HG03025 (cell line): ENCODE results near the gene ZNF273.
"Not testable (repeated sequence)": the region's sequence is repeated elsewhere in the genome, so short reads cannot be mapped to it uniquely, and the experiment has no call there.

ENCODE experiments used
- ATAC-seq: cut with Tn5 transposase; IDR thresholded peaks from one replicate; pipeline ENCODE4 v1.9.1; 2021; ENCODE audit warnings: mild to moderate bottlenecking, moderate library complexity; ENCODE audit not compliant: unreplicated experiment, low FRiP score

ZNF273 gene

DNA sequence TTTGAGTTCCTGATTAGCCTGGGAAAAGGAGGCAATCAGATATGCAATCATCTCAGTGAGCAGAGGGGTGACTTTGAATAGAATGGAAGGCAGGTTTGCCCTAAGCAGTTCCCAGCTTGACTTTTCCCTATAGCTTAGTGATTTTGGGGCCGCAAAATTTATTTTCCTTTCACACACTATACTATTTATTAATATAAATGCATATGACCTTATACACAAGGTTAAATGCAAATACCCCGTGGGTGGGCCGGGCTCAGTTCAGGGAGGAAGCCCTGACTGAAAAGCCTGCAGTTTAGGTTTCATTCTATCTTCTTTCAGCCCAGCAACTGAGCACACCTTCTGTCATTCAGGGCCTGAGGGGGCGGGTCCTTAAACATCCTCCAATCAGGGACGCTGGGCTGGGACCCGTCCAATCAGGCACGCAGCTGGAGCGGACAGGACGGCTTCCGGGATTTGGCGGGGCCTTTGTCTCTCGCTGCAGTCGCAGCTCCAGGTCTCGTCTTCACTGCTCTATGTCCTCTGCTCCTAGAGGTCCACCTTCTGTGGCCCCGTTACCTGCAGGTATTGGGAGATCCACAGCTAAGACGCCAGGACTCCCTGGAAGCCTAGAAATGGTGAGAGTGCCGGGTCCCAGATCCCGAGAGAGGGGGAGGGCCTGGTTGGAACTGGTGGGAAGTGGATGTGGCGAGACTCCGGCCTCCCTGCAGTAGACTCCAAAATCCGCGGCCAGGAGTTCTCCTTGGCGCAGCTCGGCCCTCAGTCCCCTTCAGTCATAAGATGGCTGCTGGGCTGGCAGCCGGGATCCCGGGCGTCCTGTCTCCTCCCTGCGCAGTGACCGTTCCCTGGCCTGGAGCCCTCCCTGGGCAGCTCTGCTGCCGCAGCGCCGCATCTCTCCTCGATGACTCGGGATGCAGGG is at the start of gene ZNF273:
Gene ZNF273, plus strand, starts transcription at position 468 of the 916 bp plus-strand sequence. Its CDS starts 45 bp downstream, at position 513.
- ATAC-seq: peak; percentile 99

DNA sequence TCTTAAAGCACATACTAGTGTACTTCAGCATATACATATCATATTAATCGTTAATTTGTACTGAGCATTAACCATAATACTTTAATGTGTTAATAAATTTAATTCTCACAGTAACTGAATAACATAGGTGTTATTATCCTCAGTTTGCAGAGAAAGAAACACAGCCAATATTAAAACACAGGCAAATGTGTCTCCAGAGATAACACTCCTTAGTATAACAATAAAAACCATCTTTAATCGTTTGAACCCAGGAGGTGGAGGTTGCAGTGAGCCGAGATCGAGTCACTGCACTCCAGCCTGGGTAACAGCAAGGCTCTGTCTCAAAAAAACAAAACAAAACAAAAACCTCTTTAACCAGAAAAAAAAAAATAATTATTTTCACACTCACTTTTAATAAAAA is 49.4 kb upstream of the ZNF273 start:
- ATAC-seq: no peak

DNA sequence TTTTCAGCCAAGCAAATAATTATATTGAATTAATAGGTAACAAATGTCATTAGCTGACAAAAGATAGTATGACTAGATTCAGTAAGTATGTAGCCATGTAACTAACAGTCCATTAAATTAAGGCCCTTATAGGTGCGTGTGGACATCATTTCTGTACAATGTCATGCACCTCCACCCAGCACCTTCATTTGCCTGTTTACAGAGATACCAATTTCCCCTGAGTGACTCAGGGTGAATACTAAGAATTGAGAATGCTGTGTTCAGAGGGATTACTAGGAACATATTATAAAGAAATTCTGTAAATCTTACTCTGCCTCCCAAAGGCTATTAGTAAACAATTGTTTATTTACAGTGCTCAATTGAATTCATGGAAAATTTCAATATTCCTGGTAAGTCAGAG is 48.1 kb upstream of the ZNF273 start:
- no peak for ATAC-seq

DNA sequence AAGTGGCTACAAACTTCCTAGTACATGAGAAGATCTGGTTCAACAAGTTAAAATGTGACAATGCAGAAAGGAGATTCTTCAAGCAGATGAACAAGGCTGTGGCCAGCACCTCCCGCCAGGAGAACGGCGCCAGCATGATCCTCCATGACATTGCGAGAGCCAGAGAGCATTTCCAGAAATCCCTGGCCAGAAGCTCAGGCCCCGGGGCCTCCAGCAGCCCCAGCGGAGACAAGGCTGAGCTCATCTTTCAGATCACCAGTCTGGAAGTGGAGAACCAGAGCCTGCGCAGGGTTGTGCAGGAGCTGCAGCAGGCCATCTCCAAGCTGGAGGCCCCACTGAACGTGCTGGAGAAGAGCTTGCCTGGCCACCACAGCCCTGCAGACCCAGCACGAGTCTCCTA is 40.1 kb upstream of the ZNF273 start:
- no peak for ATAC-seq

DNA sequence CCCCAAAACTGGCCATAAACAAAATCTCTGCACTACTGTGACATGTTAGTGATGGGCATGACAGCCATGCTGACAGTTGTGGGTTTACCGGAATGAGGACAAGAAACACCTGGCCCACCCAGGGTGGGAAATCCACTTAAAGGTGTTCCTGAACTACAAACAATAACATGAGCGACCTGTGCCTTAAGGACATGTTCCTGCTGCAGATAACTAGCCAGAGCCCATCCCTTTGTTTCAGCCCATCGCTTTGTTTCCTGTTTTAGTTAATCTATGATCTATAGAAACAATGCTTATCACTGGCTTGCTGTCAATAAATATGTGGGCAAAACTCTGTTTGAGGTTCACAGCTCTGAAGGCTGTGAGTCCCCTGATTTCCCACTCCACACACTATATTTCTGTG is 39.5 kb upstream of the ZNF273 start:
- not testable (repeated sequence) for ATAC-seq

DNA sequence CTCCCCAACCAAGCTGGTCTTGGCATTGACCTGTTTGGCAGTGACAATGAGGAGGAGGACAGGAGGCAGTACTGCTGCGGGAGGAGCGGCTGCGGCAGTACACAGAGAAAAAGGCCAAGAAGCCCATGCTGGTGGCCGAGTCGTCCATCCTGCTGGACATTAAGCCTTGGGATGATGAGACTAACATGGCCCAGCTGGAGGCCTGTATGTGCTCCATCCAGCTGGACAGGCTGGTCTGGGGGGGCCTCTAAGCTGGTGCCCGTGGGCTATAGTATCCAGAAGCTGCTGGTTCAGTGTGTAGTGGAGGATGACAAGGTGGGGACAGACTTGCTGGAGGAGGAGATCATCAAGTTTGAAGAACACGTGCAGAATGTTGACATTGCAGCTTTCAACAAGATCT is 39.1 kb upstream of the ZNF273 start:
- no peak for ATAC-seq

DNA sequence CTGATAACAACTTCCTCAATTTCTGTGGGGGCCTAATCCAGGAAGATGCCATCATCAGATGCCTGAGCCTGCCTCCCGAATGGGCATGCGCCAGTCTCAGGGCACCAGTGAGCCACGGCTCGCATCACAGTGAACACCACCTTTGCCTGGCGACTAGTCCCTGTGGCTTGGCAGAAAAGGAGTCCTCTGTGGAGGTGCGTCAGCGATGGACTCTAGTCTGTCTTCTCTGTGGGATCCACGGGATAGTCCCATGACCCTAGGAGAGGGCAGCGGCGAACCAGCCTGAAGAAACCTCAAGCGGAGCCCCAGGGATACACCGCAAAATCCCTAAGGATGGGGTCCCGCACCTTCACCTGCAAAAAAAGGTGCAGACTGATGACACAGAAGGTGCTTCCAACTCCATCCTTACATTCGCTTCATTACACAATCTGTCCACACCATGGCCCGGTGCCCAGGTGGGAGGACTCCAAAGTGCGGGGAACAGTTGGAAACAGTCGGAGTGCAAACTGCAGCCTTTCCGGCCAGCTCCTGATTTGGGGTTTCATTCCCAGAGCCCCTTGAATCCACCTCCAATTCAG is 35.1 kb upstream of the ZNF273 start:
- ATAC-seq: no peak

DNA sequence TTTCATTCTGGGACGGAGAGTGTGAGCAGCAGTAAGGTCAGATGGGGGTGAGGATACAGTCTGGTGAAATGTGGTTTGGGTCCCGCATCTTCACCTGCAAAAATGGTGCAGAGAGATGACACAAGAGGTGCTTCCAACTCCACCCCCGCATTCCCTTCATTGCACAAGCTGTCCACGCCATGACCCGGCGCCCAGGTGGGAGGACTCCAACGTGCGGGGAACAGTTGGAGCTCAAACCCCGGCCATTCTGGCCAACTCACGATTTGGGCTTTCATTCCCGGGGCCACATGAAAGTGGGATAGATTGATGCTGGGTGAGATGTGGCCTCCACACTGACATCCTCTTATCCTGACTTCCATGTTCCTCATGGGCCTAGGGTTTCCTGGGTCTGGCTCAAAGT is 34.6 kb upstream of the ZNF273 start:
- no peak for ATAC-seq

DNA sequence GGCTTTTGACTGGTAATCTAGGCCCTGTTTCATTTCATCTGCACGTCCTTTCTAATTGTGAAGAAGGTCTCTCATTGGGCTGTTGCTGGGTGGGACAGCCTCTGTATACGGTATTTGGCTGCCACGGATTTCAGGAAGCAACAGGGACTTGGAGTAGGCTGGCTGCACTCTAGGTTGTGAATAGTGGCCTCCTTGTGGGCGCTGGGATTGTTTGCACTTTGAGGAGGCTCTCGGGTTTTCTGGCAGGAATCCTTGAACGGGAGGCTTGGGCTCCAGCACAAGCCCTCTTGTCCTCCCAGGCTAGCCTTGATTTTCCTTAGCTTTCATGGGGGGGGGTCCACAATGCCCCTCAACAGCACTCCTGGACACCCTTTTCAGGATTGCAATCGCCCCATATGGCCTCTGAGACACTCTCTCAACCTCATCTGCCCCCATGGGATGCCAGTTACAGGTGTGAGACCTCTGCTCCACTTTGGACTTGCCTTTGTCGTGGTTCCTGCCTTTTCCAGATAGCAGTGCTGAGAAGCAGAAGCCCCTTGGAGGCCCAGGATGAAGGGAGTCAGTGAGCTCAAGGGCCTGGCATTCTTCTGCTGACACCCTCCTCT is 33.9 kb upstream of the ZNF273 start:
- ATAC-seq: no peak

DNA sequence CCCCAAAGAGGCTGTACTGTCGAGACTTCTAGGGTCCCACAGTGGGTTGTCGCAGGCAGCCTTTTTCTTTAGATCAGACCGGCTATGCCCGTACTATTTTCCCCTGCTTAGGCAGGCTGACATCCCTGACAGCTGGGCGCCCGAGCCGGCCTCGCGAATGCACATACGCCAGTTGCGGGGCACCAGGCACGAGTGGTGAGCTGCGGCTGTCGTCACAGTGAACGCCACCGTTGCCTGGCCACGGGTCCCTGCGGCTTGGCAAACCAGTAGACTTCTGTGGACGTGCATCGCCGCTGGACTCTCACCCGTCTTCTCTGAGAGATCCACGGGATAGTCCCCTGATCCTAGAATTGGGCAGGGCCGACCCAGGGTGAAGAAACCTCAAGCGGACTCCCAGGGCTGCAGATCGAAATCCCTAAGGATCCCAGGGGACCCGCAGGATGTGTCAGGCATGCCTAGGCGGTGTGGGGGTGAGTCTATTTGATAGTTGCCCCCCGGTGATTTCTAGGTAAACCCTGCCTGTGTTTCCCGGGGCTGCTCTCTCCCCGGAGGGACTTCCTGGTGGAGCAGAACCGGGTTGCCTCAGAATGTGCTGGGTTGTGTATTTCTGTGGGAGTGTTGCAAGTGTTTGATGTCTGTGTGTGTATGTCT is 33.0 kb upstream of the ZNF273 start:
- ATAC-seq: no peak

DNA sequence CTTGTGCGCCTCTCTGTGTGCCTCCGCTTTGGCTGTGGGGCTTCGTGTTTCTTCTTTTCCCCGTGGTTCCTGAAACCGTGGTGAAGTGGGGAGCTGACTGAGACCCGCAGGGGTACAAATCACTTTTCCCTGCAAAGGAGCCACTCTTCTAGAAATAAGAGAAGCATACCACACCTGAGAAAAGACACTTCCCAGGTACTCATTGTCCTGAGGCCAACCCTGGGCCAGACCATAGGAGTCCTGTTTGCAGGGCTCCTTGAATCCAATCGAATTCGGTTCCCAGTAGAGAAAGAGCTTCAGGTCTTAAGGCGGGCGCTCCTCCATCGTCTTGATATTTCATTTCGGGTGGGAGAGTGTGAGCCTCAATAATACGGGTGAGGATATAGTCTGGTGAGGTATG is 32.4 kb upstream of the ZNF273 start:
- ATAC-seq: no peak

DNA sequence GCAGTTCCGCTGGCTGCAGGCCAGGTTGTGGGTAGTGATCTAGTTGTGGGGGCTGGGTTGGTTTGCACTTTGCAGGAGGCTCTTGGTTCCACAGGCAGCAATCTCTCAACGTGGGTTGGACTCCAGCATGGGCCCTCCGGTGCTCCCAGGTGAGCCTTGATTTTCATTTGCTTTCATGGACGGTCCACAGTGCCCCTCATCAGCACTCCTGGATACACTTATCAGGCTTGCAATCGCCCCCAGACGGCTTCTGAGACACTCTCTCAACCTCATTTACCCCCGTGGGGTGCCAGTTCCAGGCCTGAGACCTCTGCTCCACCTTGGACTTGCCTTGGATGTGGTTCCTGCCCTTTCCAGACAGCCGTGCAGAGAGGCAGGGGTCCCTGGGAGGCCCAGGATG is 31.3 kb upstream of the ZNF273 start:
- ATAC-seq: no peak

DNA sequence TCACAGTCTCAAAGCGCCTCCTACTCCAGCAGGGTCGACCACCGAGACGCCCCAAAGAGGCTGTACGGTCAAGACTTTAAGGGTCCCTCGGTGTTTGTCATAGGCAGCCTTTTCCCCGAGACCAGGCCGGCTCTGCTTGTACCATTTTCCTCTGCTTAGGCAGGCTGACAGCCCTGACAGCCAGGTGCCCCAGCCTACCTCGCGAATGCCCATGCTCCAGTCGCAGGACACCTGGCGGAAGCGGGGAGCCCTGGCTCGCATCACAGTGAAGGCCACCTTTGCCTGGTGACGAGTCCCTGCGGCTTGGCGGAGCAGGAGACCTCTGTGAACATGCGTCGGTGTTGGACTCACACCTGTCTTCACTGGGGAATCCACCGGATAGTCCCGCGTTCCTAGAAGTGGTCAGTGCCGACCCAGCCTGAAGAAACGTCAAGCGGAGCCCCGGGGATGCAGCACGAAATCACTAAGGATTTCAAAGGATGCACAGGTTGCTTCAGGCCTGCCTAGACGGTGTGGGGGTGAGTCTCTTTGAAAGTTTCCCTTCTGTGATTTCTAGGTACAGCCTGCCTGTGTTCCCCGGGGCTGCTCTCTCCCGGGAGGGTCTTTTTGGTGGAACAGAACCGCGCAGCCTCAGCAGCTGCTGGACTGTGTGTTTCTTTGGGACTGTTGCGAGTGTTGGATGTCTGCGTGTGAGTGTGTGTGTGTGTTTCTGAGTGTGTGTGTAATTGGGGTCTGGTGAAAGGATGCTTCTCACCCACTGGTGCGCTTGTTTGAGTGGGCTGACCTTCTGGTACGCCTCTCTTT is 30.5 kb upstream of the ZNF273 start:
- no peak for ATAC-seq

DNA sequence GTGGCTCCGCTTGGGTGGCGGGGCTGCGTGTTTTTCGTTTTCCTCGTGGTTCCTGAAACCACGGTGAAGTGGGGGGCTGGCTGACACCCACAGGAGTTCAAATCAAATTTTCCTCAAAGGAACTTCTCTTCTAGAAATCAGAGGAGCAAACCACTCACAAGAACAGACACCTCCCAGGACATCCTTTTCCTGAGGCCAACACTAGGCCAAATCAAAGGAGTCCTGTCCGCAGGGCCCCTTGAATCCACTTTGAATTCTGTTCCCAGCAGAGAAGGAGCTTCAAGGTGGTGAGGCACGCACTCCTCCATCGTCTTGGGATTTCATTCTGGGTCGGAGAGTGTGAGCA is 29.9 kb upstream of the ZNF273 start:
- ATAC-seq: no peak

DNA sequence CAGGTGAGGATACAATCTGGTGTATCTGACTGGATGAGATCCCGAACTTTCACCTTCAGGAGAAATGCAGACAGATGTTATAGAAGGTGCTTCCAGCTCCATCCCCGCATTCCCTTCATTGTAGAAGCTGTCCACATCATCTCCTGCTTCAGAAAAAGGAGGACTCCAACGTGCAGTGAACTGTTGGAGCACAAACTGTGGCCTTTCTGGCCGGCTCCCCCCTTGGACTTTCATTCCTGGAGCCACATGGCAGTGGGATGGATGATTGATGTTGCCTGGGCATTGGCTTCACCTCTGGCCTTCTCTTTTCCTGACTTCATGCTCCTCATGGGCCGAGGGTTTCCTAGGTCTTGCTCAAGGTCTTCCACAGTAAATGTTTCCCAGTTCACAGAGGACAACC is 29.6 kb upstream of the ZNF273 start:
- ATAC-seq: no peak

DNA sequence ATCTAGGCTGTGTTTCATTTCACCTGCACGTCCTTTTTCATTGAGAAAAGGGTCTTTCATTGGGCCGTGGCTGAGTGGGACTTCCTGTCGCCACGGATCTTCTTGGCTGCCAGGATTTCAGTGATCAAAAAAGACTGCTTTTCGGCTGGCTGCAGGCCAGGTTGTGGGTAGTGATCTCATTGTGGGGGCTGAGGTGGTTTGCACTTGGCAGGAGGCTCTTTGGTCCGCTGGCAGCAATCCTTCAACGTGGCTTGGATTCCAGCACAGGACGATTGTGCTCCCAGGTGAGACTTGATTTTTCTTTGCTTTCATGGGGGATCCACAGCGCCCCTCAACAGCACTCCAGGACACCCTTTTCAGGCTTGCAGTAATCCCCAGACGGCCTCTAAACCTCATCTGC is 29.0 kb upstream of the ZNF273 start:
- ATAC-seq: no peak

DNA sequence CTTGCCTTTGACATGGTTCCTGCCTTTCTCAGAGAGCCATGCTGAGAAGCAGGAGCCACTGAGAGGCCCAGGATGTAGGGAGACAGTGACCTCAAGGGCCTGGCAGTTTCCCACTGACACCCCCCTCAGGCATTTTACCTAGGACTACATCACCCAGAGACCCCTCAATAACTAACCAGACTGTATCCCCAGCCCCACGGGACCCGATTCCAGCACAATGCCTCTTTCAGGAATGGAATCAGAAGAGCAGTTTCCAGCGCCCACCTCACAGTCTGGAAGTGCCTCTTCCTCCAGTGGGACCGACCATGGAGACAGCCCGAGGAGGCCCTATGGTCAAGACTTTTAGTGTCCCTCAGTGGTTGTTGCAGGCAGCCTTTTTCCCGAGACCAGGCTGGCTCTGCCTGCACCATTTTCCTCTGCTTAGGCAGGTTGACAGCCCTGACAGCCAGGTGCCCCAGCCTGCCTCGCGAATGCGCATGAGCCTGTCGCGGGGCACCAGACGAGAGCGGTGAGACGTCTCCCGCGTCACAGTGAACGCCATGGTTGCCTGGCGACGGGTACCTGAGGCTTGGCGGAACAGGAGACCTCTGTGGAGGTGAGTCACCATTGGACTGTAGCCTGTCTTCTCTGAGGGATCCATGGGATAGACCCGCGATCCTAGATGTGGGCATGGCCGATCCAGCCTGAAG is 28.4 kb upstream of the ZNF273 start:
- ATAC-seq: no peak

DNA sequence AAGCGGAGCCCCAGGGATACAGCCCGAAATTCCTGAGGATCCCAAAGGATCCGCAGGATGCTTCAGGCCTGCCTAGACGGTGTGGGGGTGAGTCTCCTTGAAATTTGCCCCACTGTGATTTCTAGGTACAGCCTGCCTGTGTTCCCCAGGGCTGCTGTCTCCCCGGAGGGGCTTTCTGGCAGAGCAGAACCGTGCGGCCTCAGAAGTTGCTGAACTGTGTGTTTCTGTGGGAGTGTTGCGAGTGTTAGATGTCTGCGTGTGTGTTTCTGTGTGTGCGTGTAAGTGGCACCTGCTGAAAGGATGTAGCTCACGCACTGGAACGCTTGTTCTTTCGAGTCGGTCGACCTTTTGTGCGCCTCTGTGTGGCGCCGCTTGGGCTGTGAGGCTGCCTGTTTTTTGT is 27.8 kb upstream of the ZNF273 start:
- ATAC-seq: no peak

DNA sequence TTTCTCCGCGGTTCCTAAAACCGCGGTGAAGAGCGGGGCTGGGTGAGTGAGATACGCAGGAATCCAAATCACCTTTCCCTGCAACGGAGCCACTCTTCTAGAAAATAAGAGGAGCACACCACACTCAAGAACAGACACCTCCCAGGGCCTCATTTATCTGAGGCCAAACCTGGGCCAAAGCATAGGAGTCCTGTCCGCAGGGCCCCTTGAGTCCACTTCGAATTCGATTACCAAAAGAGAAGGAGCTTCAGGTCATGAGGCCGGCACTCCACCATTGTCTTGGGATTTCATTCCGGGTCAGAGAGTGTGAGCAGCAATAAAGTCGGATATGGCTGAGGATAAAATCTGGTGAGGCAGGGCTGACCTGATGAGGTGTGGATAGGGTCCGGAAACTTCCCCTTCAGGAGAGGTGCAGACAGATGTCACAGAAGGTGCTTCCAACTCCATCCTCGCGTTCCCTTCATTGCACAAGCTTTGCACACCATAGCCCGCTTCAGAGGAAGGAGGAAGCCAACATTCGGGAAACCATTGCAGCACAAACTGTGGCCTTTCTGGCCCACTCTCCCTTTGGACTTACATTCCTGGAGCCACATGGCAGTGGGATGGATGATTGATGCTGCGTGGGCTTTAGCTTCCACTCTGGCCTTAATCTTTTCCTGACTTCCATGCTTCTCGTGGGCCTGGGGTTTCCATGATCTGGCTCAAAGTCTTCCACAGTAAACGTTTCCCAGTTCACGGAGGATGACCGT is 27.2 kb upstream of the ZNF273 start:
- ATAC-seq: no peak
